Lower leg skin (tissue), 3 donors: ENCODE measurements around the gene CEND1.

ENCODE experiments used
- CTCF ChIP-seq, 3 donors: fragments of 450-650 bp; IDR thresholded peaks; one replicate each; pipeline ENCODE4 v1.5.1; 2016; ENCODE audit warnings: antibody characterized with exemption in 3 of 3, mild to moderate bottlenecking in 3 of 3, moderate library complexity in 2 of 3
- POLR2A ChIP-seq, 2 donors: fragments of 450-650 bp; IDR thresholded peaks; one replicate each; pipeline ENCODE4 v1.6.1; 2016 to 2017; ENCODE audit warnings: antibody characterized with exemption in 2 of 2, mild to moderate bottlenecking in 1 of 2, moderate library complexity in 1 of 2

GRCh38 chr11:762421-763072, 27.3 kb downstream of the CEND1 start:
- TF ChIP-seq CTCF (IDR thresholded peaks at IDR 0.05) (no peak), POLR2A (IDR thresholded peaks at IDR 0.05) (no peak)
